ENCODE results near the gene RAP1A.

Gene RAP1A

DNA sequence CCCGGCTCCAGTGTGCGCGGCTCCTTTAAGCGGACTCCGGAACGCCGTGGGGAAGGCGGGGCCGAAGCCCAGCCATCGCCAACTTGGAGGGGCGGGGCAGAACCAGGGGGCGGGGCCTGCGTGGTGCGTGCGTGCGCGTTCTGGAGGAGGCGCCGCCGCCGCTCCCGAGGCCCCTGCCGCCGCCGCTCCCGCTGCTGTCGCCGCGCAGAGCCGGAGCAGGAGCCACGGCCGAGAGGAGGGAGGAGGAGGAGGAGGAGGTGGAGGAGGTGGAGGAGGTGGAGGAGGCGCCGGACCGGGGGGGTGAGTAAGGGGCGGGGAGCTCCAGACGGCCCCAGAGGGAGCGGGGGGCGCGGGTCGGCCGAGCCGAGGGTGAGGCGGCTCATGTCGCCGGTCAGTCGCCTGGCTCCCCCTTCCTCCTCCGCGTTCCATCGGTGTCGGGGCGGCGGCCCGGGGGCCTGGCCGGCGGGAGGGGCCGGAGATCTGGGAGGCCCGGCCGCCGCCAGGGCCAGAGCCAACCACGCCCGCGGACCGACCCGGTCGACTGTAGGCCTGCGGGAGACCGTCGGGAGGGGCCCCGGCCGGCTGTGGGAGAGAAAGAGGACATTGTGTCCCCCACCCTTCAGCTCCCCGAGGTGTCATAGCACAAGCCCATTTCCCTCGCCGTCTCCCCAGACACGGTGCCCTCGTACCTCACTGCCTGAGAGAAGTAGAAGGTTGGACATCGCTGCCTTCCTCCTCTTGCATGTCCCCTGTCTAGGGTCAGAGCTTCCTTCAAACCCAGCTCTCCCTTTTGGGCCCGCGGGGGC lies at the start of gene RAP1A:
TSS of gene RAP1A (plus strand) at position 155 of the 806 bp plus-strand sequence. CDS start 71,572 bp downstream, outside the sequence.
- H3K27me3 ChIP-seq (ENCODE audit: insufficient read depth, low read depth): no peaks in the 10 kb centered on the region
- H3K27ac ChIP-seq: peak within 1 kb of the TSS; percentile 68
- H4K20me1 ChIP-seq (ENCODE audit: insufficient read depth): no peaks in the 10 kb centered on the region
- peaks cover 81% of the 10 kb centered on the region for H3K4me1 ChIP-seq (ENCODE audit: low read depth, poor library complexity, severe bottlenecking)
- no peaks in the 10 kb centered on the region for H3K36me3 ChIP-seq (ENCODE audit: insufficient read depth)
- no peak within 1 kb of the TSS for H3K4me3 ChIP-seq (IDR thresholded peaks at IDR 0.05; ENCODE audit: insufficient read depth, low read depth, low read length)
- peaks cover 46% of the 10 kb centered on the region for H3K79me2 ChIP-seq (ENCODE audit: insufficient read depth, low read depth)
- TF ChIP-seq, protein P1, sequence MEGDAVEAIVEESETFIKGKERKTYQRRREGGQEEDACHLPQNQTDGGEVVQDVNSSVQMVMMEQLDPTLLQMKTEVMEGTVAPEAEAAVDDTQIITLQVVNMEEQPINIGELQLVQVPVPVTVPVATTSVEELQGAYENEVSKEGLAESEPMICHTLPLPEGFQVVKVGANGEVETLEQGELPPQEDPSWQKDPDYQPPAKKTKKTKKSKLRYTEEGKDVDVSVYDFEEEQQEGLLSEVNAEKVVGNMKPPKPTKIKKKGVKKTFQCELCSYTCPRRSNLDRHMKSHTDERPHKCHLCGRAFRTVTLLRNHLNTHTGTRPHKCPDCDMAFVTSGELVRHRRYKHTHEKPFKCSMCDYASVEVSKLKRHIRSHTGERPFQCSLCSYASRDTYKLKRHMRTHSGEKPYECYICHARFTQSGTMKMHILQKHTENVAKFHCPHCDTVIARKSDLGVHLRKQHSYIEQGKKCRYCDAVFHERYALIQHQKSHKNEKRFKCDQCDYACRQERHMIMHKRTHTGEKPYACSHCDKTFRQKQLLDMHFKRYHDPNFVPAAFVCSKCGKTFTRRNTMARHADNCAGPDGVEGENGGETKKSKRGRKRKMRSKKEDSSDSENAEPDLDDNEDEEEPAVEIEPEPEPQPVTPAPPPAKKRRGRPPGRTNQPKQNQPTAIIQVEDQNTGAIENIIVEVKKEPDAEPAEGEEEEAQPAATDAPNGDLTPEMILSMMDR (conservative IDR thresholded peaks at IDR 0.05; ENCODE audit: low read depth, low read length): no peak
- H2AFZ ChIP-seq (ENCODE audit: low read depth): peak within 1 kb of the TSS; percentile 52; the same call in 1 of the 2 replicates
- peak within 1 kb of the TSS; percentile 71 for H3K9ac ChIP-seq
- peak within 1 kb of the TSS; percentile 77 for H3K4me2 ChIP-seq

DNA sequence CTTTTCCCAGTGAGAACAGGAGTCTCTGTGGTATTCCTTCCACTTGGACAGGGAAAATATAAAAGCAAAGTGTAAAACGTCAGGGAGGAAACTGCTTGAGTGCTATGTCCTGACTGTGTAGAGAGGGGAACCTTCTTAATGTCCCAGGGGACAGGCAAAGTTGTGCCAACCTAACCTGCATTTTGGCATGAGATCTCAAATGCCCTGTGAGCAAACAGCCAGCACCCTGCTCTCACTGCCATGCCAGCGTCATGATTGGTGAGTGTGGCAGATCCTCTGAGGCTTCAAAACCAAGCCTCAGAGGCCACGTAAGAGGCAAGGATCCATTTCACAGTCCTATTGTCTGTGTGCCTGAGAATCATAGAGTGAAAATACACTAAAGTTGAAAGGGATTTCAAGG lies 49.7 kb upstream of the RAP1A start:
- TF ChIP-seq, protein P1 (conservative IDR thresholded peaks at IDR 0.05; ENCODE audit: low read depth, low read length): no peak
- no peaks in the 10 kb centered on the region for H3K27me3 ChIP-seq (ENCODE audit: insufficient read depth, low read depth)
- no peaks in the 10 kb centered on the region for H4K20me1 ChIP-seq (ENCODE audit: insufficient read depth)
- no peaks in the 10 kb centered on the region for H3K36me3 ChIP-seq (ENCODE audit: insufficient read depth)
- H3K4me2 ChIP-seq: no peak overlapping the region
- H3K9ac ChIP-seq: no peak overlapping the region
- no peaks in the 10 kb centered on the region for H3K4me1 ChIP-seq (ENCODE audit: low read depth, poor library complexity, severe bottlenecking)
- H3K79me2 ChIP-seq (ENCODE audit: insufficient read depth, low read depth): no peaks in the 10 kb centered on the region
- no peak overlapping the region for H2AFZ ChIP-seq (ENCODE audit: low read depth)
- H3K4me3 ChIP-seq (IDR thresholded peaks at IDR 0.05; ENCODE audit: insufficient read depth, low read depth, low read length): no peak overlapping the region
- no peak overlapping the region for H3K27ac ChIP-seq

DNA sequence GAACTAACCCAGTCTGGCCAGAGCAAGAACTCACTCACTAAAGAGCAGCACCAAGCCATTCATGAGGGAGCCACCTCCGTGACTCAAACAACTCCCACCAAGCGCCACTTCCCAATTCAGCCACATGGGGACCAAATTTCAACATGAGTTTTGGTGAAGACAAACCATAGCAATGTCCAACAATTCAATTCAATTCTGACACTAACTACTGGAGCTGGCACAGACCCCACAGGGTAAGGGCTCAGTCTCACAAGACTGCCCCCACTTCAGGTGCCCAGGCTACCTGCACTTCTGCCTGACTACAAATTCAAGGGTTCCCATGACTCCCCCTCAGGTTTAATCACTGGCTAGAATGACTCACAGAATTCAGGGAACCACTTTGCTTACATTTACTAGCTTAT lies 48.8 kb upstream of the RAP1A start:
- Histone ChIP-seq H3K36me3 (ENCODE audit: insufficient read depth) (no peaks in the 10 kb centered on the region), H3K9ac (no peak overlapping the region), H3K27me3 (ENCODE audit: insufficient read depth, low read depth) (no peaks in the 10 kb centered on the region), H3K27ac (no peak overlapping the region), H3K79me2 (ENCODE audit: insufficient read depth, low read depth) (no peaks in the 10 kb centered on the region), H4K20me1 (ENCODE audit: insufficient read depth) (no peaks in the 10 kb centered on the region), H2AFZ (ENCODE audit: low read depth) (no peak overlapping the region), H3K4me2 (no peak overlapping the region), H3K4me3 (IDR thresholded peaks at IDR 0.05; ENCODE audit: insufficient read depth, low read depth, low read length) (no peak overlapping the region), H3K4me1 (ENCODE audit: low read depth, poor library complexity, severe bottlenecking) (no peaks in the 10 kb centered on the region)
- TF ChIP-seq, protein P1 (conservative IDR thresholded peaks at IDR 0.05; ENCODE audit: low read depth, low read length): 0 out of 2 replicates have a peak, but pooled peaks have one; percentile 36

DNA sequence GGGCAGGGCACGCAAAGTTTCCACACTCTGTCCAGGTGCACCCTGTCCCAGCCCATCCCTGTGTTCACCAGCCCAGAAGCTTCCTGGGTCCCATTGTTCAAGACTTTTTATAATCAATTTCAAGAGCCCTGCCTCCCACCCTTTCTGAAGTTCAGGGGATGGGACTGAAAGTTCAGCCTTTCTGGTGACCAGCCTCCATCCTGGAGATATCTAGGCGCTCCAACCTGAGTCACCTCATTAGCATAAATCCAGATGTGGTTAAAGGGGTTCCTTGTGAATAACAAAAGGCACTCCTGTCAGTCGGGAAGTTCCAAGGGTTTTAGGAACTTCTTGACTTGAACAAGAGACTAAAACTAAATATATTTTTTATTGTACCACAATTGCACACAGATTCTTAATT lies 48.4 kb upstream of the RAP1A start:
- Histone ChIP-seq H3K9ac (no peak overlapping the region), H3K36me3 (ENCODE audit: insufficient read depth) (no peaks in the 10 kb centered on the region), H3K4me1 (ENCODE audit: low read depth, poor library complexity, severe bottlenecking) (no peaks in the 10 kb centered on the region), H4K20me1 (ENCODE audit: insufficient read depth) (no peaks in the 10 kb centered on the region), H3K79me2 (ENCODE audit: insufficient read depth, low read depth) (no peaks in the 10 kb centered on the region), H2AFZ (ENCODE audit: low read depth) (no peak overlapping the region), H3K27ac (no peak overlapping the region), H3K4me3 (IDR thresholded peaks at IDR 0.05; ENCODE audit: insufficient read depth, low read depth, low read length) (no peak overlapping the region), H3K27me3 (ENCODE audit: insufficient read depth, low read depth) (no peaks in the 10 kb centered on the region), H3K4me2 (no peak overlapping the region)
- TF ChIP-seq, protein P1 (conservative IDR thresholded peaks at IDR 0.05; ENCODE audit: low read depth, low read length): no peak

All from KMS-11 (cell line).